Mucosa of stomach (tissue), 1 donor: ENCODE measurements around the gene CYP46A1.
A peak's percentile ranks its signal among the peaks of the same experiment; 100 is the strongest.

Source experiments
- H3K27me3 ChIP-seq: one replicate; pipeline ENCODE4 v1.7.0; 2013; ENCODE audit warnings: mild to moderate bottlenecking, low read length; ENCODE audit not compliant: control insufficient read depth, insufficient read depth
- H3K36me3 ChIP-seq: one replicate; pipeline ENCODE4 v1.7.0; 2013; ENCODE audit warnings: low read length; ENCODE audit not compliant: control insufficient read depth, insufficient read depth
- H3K4me1 ChIP-seq: one replicate; pipeline ENCODE4 v1.7.0; 2013; ENCODE audit warnings: mild to moderate bottlenecking, low read length; ENCODE audit not compliant: control insufficient read depth, insufficient read depth
- H3K4me3 ChIP-seq: one replicate; pipeline ENCODE4 v1.7.0; 2013; ENCODE audit warnings: low read length
- H3K9ac ChIP-seq: one replicate; pipeline ENCODE4 v1.7.0; 2013; ENCODE audit warnings: mild to moderate bottlenecking, low read length, moderate library complexity
- H3K9me3 ChIP-seq: one replicate; pipeline ENCODE4 v1.7.0; 2013; ENCODE audit warnings: mild to moderate bottlenecking, low read length, moderate library complexity; ENCODE audit not compliant: control insufficient read depth
- donor health status: Pancreatic carcinoma.

CYP46A1 gene

GRCh38 chr14:99678198-99678597, 5.9 kb upstream of the CYP46A1 start:
- H3K36me3 ChIP-seq, result no peaks in the 10 kb centered on the region

DNA sequence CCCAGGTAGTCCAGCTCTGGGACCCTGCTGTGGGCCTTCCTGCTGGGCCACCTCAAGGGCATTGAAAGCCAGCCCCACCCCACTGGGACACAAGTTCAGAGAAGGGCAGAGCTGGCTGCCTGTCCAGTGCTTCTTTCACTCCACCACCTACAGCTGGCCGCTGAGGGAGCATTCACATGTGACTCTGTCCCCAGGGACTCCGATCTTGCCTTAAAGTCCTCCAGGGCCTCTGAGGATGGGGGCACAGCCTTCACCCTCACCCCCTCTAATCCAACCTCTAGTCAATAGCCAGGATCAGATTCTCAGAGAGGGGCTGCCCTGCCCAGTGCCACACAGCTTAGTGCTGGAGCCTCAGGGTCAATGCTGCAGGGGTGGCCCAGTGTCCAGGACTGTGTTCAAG, 5.0 kb upstream of the CYP46A1 start:
- H3K27me3 ChIP-seq, result peaks cover 20% of the 10 kb centered on the region
- no peaks in the 10 kb centered on the region for H3K9me3 ChIP-seq
- H3K4me3 ChIP-seq, result no peak overlapping the region
- H3K9ac ChIP-seq, result no peak overlapping the region
- H3K36me3 ChIP-seq, result no peaks in the 10 kb centered on the region
- peaks cover 10% of the 10 kb centered on the region for H3K4me1 ChIP-seq

More at GRCh38 chr14:99678198-99678597, 5.9 kb upstream of the CYP46A1 start:
- H3K4me1 ChIP-seq, result peaks cover 6% of the 10 kb centered on the region
- H3K27me3 ChIP-seq, result peaks cover 20% of the 10 kb centered on the region
- no peak overlapping the region for H3K9ac ChIP-seq
- no peak overlapping the region for H3K4me3 ChIP-seq
- no peaks in the 10 kb centered on the region for H3K9me3 ChIP-seq

- peaks cover 22% of the 10 kb centered on the region for H3K27me3 ChIP-seq
- H3K9ac ChIP-seq, result no peak overlapping the region
These were observed 4.6 kb upstream of the CYP46A1 start for GRCh38 chr14:99679543-99679942.

DNA sequence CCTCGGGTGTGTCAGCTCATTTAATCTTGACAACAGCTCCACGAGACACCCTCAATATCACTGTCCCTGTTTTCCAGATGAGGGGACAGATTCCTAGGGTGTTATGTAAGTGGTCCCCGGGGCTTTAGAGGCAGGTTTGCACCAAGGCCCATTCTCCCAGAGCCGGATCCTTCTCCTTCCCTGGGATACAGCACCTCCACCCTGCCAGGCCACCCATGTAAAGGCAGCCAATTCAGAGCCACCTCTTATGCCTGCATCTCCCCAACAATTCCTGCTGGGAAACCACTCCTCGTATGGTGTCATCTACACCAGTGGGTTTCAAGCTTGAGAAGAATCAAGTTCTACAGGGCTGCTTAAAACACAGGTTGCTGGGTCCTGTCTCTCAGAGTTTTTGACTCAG, 4.1 kb upstream of the CYP46A1 start:
- H3K9ac ChIP-seq, result no peak overlapping the region
- H3K4me1 ChIP-seq, result peaks cover 15% of the 10 kb centered on the region
- H3K27me3 ChIP-seq, result peaks cover 25% of the 10 kb centered on the region
- no peaks in the 10 kb centered on the region for H3K36me3 ChIP-seq
- H3K9me3 ChIP-seq, result no peaks in the 10 kb centered on the region
- no peak overlapping the region for H3K4me3 ChIP-seq

More at GRCh38 chr14:99679543-99679942, 4.6 kb upstream of the CYP46A1 start:
- Histone ChIP-seq H3K4me3 (no peak overlapping the region), H3K9me3 (no peaks in the 10 kb centered on the region), H3K36me3 (no peaks in the 10 kb centered on the region), H3K4me1 (peaks cover 12% of the 10 kb centered on the region)

DNA sequence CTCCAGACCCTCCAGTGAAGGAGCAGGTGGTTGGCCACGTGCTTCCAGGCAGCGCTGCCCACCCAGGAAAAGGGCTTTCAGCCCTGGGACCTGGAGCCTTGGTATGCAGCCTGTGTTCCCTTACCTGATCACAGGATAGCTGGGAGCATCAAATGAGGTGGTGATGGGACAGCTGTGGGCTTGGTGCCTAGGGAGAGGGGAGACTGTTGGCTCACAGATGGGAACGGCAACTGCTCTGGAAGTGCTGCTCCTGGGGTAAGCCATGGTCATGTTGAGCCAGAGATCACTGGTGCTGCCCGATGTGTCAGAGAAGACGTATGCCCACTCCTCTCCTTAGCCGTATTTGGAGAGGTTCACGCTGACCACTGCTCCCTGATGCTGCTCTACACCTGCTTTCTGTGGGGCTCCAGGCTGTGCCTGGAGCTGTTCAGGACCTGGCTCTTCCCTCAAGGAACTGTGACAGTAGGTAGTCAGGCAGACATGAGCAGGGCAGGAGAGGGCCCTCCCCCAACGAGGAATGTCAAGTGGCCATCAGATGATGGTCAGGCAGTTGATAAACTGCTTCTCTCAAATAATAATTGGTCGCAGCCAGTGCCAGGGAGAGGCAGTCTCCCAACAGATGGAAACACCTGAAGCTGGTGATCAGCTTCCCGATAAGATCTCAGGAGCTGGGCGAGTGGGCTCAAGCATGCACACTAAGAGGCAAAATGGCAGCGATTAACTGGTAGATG, 2.8 kb upstream of the CYP46A1 start:
- Histone ChIP-seq H3K4me3 (no peak overlapping the region), H3K9ac (no peak overlapping the region), H3K27me3 (peaks cover 22% of the 10 kb centered on the region), H3K36me3 (no peaks in the 10 kb centered on the region), H3K9me3 (no peaks in the 10 kb centered on the region), H3K4me1 (peaks cover 15% of the 10 kb centered on the region)

- no peak overlapping the region for H3K9ac ChIP-seq
These were observed 2.3 kb upstream of the CYP46A1 start for GRCh38 chr14:99681832-99682148.

DNA sequence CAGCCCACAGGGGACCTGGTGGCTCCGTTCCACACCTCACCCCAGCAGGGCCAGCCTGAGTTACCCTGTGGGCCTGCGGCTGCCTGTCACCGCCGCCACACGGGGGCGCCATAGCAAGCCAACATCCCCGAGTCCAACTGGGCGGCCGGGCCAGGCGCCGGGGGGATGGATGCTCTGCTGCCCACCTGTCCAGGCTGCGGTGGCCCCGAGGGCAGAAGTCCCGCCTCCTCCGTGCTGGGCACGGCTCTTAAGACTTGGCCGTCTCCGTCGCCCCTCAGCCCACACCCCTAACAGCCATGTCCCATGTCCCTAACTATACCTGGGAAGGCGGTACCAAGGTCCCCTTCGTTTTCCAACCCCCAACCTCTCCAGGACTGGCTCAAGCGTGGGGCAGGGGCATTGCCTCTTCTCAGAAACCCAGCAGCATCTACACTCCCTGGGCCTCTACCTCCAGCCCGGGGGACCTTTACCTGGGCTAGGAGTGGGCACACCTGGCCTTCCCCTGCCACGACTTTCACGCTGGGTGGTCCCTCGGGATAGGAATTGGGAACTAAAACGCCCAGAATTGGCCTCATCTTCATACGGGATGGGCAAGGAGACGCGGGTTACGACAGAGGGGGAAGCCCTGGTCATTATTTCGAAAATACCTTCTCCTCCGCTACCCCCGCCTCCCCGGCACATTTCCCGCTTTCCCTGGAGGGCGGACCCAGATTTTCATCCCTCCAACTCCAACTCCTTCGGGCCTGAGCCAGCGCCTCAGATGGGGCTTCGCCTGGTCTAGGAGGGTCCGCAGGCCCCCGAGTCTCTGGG, 1.1 kb upstream of the CYP46A1 start:
- peaks cover 33% of the 10 kb centered on the region for H3K27me3 ChIP-seq
- peak overlapping the region; percentile 80 for H3K9ac ChIP-seq
- peaks cover 15% of the 10 kb centered on the region for H3K4me1 ChIP-seq
- H3K4me3 ChIP-seq, result peak overlapping the region; percentile 82
- H3K9me3 ChIP-seq, result no peaks in the 10 kb centered on the region
- H3K36me3 ChIP-seq, result no peaks in the 10 kb centered on the region

More at GRCh38 chr14:99681832-99682148, 2.3 kb upstream of the CYP46A1 start:
- Histone ChIP-seq H3K27me3 (peaks cover 25% of the 10 kb centered on the region), H3K4me1 (peaks cover 15% of the 10 kb centered on the region), H3K4me3 (no peak overlapping the region), H3K36me3 (no peaks in the 10 kb centered on the region), H3K9me3 (no peaks in the 10 kb centered on the region)

- peak overlapping the region; percentile 46 for H3K4me3 ChIP-seq
- H3K4me1 ChIP-seq, result peaks cover 15% of the 10 kb centered on the region
- H3K27me3 ChIP-seq, result peaks cover 33% of the 10 kb centered on the region
- H3K36me3 ChIP-seq, result no peaks in the 10 kb centered on the region
- H3K9ac ChIP-seq, result no peak overlapping the region
- H3K9me3 ChIP-seq, result no peaks in the 10 kb centered on the region
These were observed 374 bp downstream of the CYP46A1 start for GRCh38 chr14:99684410-99684934.

- Histone ChIP-seq H3K36me3 (no peaks in the 10 kb centered on the region), H3K4me3 (no peak overlapping the region), H3K9me3 (no peaks in the 10 kb centered on the region), H3K9ac (no peak overlapping the region), H3K27me3 (peaks cover 33% of the 10 kb centered on the region), H3K4me1 (peaks cover 15% of the 10 kb centered on the region)
These were observed 1.1 kb downstream of the CYP46A1 start for GRCh38 chr14:99685151-99685591.

GRCh38 chr14:99685596-99685995, 1.5 kb downstream of the CYP46A1 start:
- peaks cover 15% of the 10 kb centered on the region for H3K4me1 ChIP-seq
- H3K4me3 ChIP-seq, result no peak overlapping the region
- H3K9me3 ChIP-seq, result no peaks in the 10 kb centered on the region
- H3K27me3 ChIP-seq, result peaks cover 34% of the 10 kb centered on the region
- H3K36me3 ChIP-seq, result no peaks in the 10 kb centered on the region
- no peak overlapping the region for H3K9ac ChIP-seq

DNA sequence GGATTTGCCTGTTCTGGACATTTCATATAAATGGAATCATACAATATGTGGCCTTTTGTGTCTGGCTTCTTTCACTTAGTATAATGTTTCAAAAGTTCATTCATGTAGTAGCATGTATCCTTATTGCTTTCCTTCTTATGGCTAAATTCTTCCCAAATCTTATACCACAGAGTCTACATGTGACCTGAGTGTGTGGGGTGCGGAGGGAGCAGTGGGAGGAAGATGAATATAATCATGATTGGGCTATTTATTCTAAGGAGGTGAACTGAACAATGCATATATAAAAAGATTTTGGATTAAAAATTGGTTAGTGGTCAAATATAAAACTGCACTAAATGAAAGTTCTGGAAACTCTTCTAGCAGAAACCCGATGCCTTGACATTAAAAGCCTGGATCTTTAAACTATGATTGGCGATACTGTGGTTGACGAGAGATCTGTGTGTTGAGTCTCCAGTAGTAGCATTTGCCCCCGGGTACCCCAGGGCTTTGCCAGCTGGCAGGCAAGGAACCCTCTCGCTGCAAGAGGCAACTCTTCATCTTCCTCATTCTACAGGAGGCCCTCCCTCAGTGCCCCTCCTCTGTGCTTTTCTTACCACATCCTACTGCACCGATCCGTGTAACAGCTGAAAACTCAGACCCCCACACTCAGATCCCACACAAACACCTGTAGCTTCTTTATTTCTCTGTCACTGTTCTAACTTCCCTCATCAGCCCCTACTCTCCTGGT, 2.6 kb downstream of the CYP46A1 start:
- Histone ChIP-seq H3K9me3 (no peaks in the 10 kb centered on the region), H3K4me3 (no peak overlapping the region), H3K27me3 (peaks cover 31% of the 10 kb centered on the region), H3K9ac (no peak overlapping the region), H3K4me1 (peaks cover 15% of the 10 kb centered on the region), H3K36me3 (no peaks in the 10 kb centered on the region)
